Fibroblast of skin of left quadriceps (primary cell): ENCODE results near the gene NIPAL1.
"Not testable (repeated sequence)": the region's sequence is repeated elsewhere in the genome, so short reads cannot be mapped to it uniquely, and the experiment has no call there.

Experiments used
- DNase-seq, 2 experiments: peaks; one replicate each; pipeline ENCODE4 v3.0.0-alpha.2; 2013; ENCODE audit warnings: low read depth in 2 of 2

Gene NIPAL1

GRCh38 chr4:48016141-48017107 is at the start of gene NIPAL1, which contains the start of gene CNGA1:
Gene NIPAL1, plus strand, starts transcription at chr4:48016772. Its CDS starts 68 bp downstream, at chr4:48016840.
Gene CNGA1, minus strand, starts transcription at chr4:48016681. Its CDS starts 63,992 bp downstream, at chr4:47952689.
- DNase-seq = peak in 1 of 2 experiments; percentile 9

- DNase-seq = no peak
Measured at GRCh38 chr4:47968847-47969246, 47.7 kb upstream of the NIPAL1 start.

GRCh38 chr4:47972181-47972580 is 44.4 kb upstream of the NIPAL1 start:
- DNase-seq = no peak

GRCh38 chr4:47972721-47973120 is 43.9 kb upstream of the NIPAL1 start:
- no peak for DNase-seq

GRCh38 chr4:47974566-47974965 is 42.0 kb upstream of the NIPAL1 start:
- no peak for DNase-seq

- DNase-seq = no peak
Measured at GRCh38 chr4:47990145-47990544, 26.4 kb upstream of the NIPAL1 start.

GRCh38 chr4:47992475-47992874 is 24.1 kb upstream of the NIPAL1 start:
- not testable (repeated sequence) for DNase-seq

- DNase-seq = no peak
Measured at GRCh38 chr4:47996021-47996420, 20.6 kb upstream of the NIPAL1 start.

- no peak for DNase-seq
Measured at GRCh38 chr4:48002267-48002666, 14.3 kb upstream of the NIPAL1 start.

GRCh38 chr4:48003568-48003967 is 13.0 kb upstream of the NIPAL1 start:
- DNase-seq = not testable (repeated sequence)

- DNase-seq = no peak
Measured at GRCh38 chr4:48005781-48006180, 10.8 kb upstream of the NIPAL1 start.

- no peak for DNase-seq
Measured at GRCh38 chr4:48008021-48008596, 8.5 kb upstream of the NIPAL1 start.

- not testable (repeated sequence) for DNase-seq
Measured at GRCh38 chr4:48010906-48011305, 5.7 kb upstream of the NIPAL1 start.

GRCh38 chr4:48011722-48012121 is 4.8 kb upstream of the NIPAL1 start:
- no peak for DNase-seq

GRCh38 chr4:48012824-48013223 is 3.7 kb upstream of the NIPAL1 start:
- no peak for DNase-seq

GRCh38 chr4:48015216-48015615 is 1.4 kb upstream of the NIPAL1 start:
- DNase-seq = no peak

GRCh38 chr4:48015678-48016077 is 894 bp upstream of the NIPAL1 start:
- no peak for DNase-seq

- peak in 1 of 2 experiments; percentile 11 for DNase-seq
Measured at GRCh38 chr4:48017108-48017571, 568 bp downstream of the NIPAL1 start.

- DNase-seq = no peak
Measured at GRCh38 chr4:48018112-48018511, 1.5 kb downstream of the NIPAL1 start.

GRCh38 chr4:48021100-48021499 is 4.5 kb downstream of the NIPAL1 start:
- DNase-seq = no peak

- DNase-seq = no peak
Measured at GRCh38 chr4:48022192-48022799, 5.7 kb downstream of the NIPAL1 start.

- no peak for DNase-seq
Measured at GRCh38 chr4:48024522-48024921, 8.0 kb downstream of the NIPAL1 start.
